ENCODE measurements around the gene SLC35C1. TPM values are rescaled to one million over a fixed set of nuclear protein-coding genes. Genes with fewer than 3 reads are reported as not detected.
A peak's percentile ranks its signal among the peaks of the same experiment; 100 is the strongest.

SLC35C1 gene
- total RNA-seq (2014; rRNA removed), result 9.6 and 10.8 TPM in 2 replicates
- polyA plus RNA-seq (2012), result 17.9 TPM

DNA sequence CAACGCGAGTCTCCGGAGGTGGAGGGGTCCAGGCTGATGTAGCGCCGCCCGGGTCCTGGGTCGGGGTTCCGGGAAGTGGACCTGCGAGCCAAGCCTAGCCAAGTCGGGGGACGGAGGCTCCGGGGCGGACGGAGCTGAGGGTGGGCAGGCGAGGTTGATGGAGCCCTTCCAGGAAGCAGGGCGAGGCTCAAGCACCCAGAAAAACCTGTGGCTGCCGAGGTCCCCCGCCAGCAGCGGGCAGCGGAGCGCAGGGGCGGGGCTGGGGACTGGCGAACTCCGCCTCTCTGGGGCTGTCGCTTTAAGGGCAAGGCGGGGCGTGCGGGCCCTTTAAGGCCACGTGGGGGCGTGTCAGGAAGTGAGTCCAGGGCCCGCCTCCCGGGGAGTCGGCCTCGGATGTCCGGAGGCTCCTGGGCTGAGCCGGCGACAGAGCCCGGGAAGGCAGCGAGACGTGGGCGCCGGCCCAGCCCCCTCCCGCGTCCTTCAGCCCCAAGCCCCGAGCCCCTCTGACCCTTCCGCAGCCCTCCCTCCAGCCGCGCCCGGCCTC, at the start of gene SLC35C1:
Gene SLC35C1 (plus strand): TSS at position 389 of the 544 bp plus-strand sequence. CDS start 653 bp downstream, outside the sequence.
- peak; percentile 89 for DNase-seq (ENCODE audit: low read depth)

DNA sequence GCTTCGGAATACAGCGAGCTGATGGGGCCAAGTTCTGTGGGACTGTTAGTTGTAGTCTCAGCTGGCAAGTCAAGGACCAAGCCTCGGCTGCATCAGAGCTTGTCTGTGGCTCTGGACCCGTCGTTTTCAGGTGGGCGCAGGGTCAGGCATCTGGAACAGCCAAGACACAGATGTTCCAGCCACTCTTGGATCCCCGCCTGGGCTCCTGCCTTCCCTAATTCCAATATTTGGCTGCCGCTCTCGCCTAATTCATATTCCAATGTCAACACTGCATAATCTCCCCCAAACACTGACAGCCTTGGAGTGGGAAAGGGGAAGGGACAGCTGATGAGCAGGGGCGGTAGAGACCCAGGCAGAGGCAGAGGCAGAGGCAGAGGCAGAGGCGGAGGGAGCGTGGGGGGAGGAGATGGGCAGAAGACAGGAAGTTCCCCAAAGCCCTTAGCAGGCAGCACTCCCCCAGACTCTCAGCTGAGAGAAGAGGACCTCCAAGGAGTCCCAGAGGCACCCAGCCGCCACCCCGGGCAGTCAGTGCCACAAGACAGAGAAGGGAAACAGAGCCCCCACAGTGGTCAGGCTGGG, 49.6 kb upstream of the SLC35C1 start:
- DNase-seq (ENCODE audit: low read depth), result no peak

DNA sequence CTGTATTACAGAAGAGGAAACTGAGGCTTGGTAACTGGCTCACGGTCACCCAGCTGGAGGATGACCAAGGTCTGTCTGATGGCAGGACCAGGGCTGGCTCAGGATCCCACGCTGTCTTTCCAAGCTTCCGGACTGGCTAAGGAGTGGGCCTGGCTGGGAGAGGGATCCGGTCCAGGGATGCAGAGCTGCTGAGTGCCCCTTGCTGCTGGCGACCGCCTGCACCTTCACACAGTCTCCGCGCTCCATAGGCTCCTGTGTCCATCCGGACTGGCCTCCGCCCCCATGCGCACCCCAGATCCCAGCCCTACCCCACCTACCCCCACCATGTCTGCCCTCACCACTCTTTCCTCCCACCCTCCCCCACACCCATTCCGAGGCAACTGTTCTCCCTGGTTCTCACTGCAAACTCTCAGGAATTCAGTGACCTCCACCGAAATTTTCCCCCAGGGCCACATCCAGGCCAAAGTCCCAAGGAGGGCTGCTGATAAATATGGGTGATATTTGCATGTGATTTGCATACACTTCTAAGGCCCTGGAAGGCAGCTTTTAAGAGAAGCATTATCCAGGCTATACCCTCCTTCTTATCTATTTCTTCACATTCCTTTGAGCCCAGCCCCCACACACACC, 48.5 kb upstream of the SLC35C1 start:
- DNase-seq (ENCODE audit: low read depth), result no peak

- DNase-seq (ENCODE audit: low read depth), result no peak
These were observed 47.3 kb upstream of the SLC35C1 start for GRCh38 chr11:45757672-45758071.

GRCh38 chr11:45761659-45762058, 43.3 kb upstream of the SLC35C1 start:
- DNase-seq (ENCODE audit: low read depth), result no peak

- no peak for DNase-seq (ENCODE audit: low read depth)
These were observed 39.8 kb upstream of the SLC35C1 start for GRCh38 chr11:45765107-45765668.

GRCh38 chr11:45765836-45766235, 39.1 kb upstream of the SLC35C1 start:
- no peak for DNase-seq (ENCODE audit: low read depth)

DNA sequence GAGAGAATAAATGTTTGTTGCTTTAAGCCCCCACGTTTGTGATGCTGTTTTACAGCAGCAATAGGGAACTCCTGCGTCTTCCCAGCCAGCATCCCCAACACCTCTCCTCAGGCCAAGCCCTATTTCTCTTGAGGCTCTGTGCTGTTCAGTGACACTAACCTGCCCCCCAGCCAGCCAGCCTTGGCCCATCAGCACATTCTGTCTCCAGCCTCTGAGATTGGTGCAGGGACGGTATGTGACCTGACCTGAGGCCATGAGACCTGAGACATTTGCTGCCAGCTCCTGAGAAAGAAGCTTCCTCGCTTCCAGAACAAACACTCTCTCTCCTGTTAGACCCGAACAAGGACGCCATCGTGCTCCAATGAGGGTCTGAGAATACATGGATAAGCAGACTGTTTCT, 38.5 kb upstream of the SLC35C1 start:
- DNase-seq (ENCODE audit: low read depth), result no peak

DNA sequence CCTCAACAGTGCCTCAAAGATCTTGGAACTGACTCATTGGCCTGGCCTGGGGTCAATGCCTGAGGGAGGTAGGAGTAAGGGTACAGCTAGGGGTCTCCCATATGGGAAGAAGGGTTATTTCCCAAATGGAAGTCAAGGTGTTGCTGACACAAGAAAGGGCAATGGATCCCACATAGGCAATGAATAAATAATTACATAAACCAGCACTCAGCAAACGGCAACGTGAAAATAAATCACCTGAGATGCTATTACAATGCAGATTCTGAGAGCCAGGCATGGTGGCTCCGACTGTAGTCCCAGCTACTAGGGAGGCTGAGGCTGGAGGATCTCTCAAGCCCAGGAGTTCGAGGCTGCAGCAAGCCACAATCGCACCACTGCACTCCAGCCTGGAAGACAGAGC, 36.5 kb upstream of the SLC35C1 start:
- no peak for DNase-seq (ENCODE audit: low read depth)

GRCh38 chr11:45769960-45770359, 35.0 kb upstream of the SLC35C1 start:
- DNase-seq (ENCODE audit: low read depth), result no peak

GRCh38 chr11:45771193-45771565, 33.8 kb upstream of the SLC35C1 start:
- DNase-seq (ENCODE audit: low read depth), result peak; percentile 39

GRCh38 chr11:45771566-45772448, 33.1 kb upstream of the SLC35C1 start:
- peak; percentile 61 for DNase-seq (ENCODE audit: low read depth)

- DNase-seq (ENCODE audit: low read depth), result no peak
These were observed 32.5 kb upstream of the SLC35C1 start for GRCh38 chr11:45772449-45772774.

GRCh38 chr11:45772986-45773785, 31.8 kb upstream of the SLC35C1 start:
- no peak for DNase-seq (ENCODE audit: low read depth)

DNA sequence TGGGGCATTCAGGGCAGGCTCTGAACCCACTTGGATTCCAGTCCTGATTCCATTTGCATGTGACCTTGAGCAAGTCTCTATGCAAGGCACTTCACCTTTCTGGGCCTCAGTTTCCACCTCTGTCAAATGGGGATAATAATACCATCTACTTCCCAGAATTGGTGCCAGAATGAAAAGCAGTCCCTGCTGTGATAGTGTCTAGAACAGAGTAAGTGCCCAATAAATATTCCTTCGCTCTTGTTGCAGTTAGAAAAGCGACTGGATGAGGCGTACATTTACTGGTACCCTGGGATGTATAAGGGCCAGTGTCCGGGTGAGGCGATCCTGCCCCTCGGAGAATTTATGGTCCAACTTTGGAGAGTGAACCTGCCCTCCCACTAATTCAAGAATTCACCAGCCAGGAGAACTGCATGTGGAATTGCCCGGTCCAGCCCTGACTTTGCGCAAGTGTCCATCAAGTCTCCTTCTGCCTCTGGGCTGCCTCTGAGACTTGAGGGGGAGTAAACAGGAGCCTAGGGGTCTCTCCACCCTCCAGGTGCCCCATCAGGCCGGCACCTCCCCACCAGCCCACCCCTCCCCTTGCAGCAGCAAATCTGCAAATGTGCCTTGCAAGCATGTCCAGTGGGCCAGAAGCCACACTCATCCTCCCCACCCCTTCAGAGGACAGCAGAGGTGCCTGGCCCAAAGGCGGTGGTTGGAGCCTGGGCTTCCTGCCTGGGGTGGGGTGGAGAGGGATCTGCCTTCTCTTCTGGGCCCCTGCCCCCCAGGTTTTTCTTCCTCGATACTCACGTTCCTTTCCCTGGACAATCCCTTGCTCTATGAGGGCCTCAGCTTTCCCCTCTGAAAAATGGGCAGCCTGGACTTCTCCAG, 30.9 kb upstream of the SLC35C1 start:
- DNase-seq (ENCODE audit: low read depth), result no peak

- no peak for DNase-seq (ENCODE audit: low read depth)
These were observed 30.2 kb upstream of the SLC35C1 start for GRCh38 chr11:45774786-45775185.

DNA sequence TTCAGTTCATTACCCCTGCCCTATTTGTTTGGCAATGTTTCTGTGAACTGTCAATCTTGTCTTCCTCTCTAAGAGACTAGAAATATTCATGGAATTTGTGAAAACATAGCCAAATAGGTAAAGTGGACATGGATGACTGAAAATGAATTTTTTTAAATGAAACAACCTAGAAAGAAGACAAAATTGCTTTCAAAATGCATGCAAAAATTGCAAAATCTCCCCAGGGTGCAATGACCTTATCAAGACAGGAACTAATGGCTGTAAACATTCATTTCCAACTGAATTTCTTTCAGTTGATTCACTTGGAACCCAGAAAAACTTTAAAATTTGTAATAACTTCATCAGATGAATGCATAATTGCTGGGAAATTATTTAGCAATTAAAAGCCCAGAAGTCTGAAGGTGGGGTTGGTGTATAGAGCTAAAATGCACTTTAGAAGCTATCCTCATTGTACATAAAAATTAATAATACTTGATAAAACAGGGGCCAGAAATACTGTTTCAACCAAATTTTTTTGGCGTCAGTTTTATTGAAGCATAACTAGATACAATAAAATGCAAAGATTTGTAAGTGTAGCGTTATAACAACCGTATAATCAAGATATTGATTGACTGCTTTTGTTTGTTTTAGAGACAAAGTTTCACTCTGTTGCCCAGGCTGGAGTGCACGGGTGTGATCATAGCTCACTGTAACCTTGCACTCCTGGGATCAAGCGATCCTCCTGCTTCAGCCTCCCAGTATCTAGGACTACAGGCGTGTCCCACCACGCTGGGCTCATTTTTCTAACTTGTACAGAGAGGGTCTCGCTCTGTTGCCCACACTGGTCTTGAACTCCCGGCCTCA, 27.6 kb upstream of the SLC35C1 start:
- no peak for DNase-seq (ENCODE audit: low read depth)

GRCh38 chr11:45778341-45778740, 26.6 kb upstream of the SLC35C1 start:
- DNase-seq (ENCODE audit: low read depth), result no peak

DNA sequence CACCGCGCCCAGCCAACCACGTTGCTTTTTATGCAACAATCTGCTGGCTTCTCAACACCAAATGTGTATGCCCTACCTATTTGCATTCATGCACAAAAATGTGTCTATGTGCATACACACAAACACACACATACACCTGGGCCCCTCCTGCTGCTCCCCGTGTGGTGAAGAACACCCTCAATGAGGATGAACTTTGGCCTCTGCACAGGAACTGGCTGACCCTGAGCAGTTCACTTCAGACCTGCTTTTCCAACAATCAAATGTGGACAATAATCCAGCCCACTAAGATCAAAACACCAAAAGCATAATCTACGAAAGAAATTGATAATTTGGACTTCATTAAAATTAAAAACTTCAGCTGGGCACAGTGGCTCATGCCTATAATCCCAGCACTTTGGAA, 25.3 kb upstream of the SLC35C1 start:
- no peak for DNase-seq (ENCODE audit: low read depth)

All from LHCN-M2 (cell line).